Esophagus squamous epithelium (tissue), 4 donors: ENCODE data around the gene PREX1.

ENCODE experiments used
- POLR2A ChIP-seq, 4 donors: fragments of 450-650 bp; IDR thresholded peaks; one replicate each; pipeline ENCODE4 v1.6.1; 2017; ENCODE audit warnings: antibody characterized with exemption in 4 of 4, mild to moderate bottlenecking in 4 of 4, moderate library complexity in 3 of 4
- TF ChIP-seq, protein P1 (sequence below), 6 experiments: fragments of 450-650 bp in 4 of 6; fragments of 200-600 bp in 2 of 6; sonication (generic) in 2 of 6; IDR thresholded peaks; one replicate each; pipeline ENCODE4 v1.5.1; 2016 to 2019; ENCODE audit warnings: antibody characterized with exemption in 6 of 6, mild to moderate bottlenecking in 4 of 6, moderate library complexity in 4 of 6

DNA sequence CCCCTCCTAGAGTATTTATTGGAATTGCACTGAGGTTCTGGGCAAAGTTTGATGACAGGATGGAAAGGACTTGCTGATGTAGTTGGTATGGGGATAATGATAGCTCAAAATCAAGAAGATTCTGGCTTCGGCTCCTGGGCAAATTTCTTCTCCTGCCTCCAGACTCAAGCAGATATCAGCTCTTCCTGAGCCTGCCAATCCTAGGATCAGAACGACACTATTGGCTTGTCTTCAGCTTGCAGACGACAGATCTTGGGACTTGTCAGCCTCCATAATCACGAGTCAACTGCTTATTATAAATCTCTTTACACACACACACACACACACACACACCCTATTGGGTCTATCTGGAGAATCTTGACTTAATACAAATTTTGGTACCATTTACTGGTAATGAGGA lies 131.1 kb downstream of the PREX1 start:
- TF ChIP-seq POLR2A (IDR thresholded peaks at IDR 0.05), result no peak
- TF ChIP-seq, protein P1, sequence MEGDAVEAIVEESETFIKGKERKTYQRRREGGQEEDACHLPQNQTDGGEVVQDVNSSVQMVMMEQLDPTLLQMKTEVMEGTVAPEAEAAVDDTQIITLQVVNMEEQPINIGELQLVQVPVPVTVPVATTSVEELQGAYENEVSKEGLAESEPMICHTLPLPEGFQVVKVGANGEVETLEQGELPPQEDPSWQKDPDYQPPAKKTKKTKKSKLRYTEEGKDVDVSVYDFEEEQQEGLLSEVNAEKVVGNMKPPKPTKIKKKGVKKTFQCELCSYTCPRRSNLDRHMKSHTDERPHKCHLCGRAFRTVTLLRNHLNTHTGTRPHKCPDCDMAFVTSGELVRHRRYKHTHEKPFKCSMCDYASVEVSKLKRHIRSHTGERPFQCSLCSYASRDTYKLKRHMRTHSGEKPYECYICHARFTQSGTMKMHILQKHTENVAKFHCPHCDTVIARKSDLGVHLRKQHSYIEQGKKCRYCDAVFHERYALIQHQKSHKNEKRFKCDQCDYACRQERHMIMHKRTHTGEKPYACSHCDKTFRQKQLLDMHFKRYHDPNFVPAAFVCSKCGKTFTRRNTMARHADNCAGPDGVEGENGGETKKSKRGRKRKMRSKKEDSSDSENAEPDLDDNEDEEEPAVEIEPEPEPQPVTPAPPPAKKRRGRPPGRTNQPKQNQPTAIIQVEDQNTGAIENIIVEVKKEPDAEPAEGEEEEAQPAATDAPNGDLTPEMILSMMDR (IDR thresholded peaks at IDR 0.05), result no peak
